Effector memory CD8-positive, alpha-beta T cell (primary cell): ENCODE data around the gene P2RX4.
A peak's percentile ranks its signal among the peaks of the same experiment; 100 is the strongest.
"Not testable (repeated sequence)": the region's sequence is repeated elsewhere in the genome, so short reads cannot be mapped to it uniquely, and the experiment has no call there.

Experiments used
- ATAC-seq: fragments of 150-1000 bp; cut with Tn5 transposase; replicated peaks from 2 replicates; pipeline ENCODE4 v1.10.0; 2021; ENCODE audit warnings: mild to moderate bottlenecking, moderate library complexity
- DNase-seq, 3 experiments: peaks; one replicate each; pipeline ENCODE4 v3.0.0; 2021
- H3K27ac Mint-ChIP-seq, 2 donors: one replicate each; pipeline ENCODE4 v1.8.0; 2022; ENCODE audit warnings: mild to moderate bottlenecking in 2 of 2, mixed read lengths in 2 of 2, moderate library complexity in 2 of 2
- H3K27me3 Mint-ChIP-seq, 2 donors: one replicate each; pipeline ENCODE4 v1.8.0; 2022; ENCODE audit warnings: mixed read lengths in 2 of 2
- H3K36me3 Mint-ChIP-seq: one replicate; pipeline ENCODE4 v1.8.0; 2022; ENCODE audit warnings: mild to moderate bottlenecking, moderate library complexity, mixed read lengths; ENCODE audit not compliant: insufficient read depth
- H3K4me1 Mint-ChIP-seq, 2 donors: one replicate each; pipeline ENCODE4 v1.8.0; 2022; ENCODE audit warnings: low read depth in 2 of 2, mixed read lengths in 2 of 2
- H3K4me3 Mint-ChIP-seq, 2 donors: one replicate each; pipeline ENCODE4 v1.8.0; 2022; ENCODE audit warnings: mild to moderate bottlenecking in 2 of 2, mixed read lengths in 2 of 2, moderate library complexity in 2 of 2
- H3K9me3 Mint-ChIP-seq, 2 donors: one replicate each; pipeline ENCODE4 v1.8.0; 2022; ENCODE audit warnings: mixed read lengths in 2 of 2

P2RX4 gene

GRCh38 chr12:121218588-121219352 is 8.8 kb downstream of the P2RX4 start:
- Mint-ChIP-seq H3K27ac (peak overlapping the region in 1 of 2 donors; percentile 24), H3K4me3 (no peak overlapping the region), H3K9me3 (no peaks in the 10 kb centered on the region), H3K4me1 (peaks cover 20 to 22% of the 10 kb centered on the region in 2 donors), H3K27me3 (no peaks in the 10 kb centered on the region), H3K36me3 (peaks cover 8% of the 10 kb centered on the region)
- ATAC-seq: no peak
- DNase-seq: no peak

GRCh38 chr12:121219353-121219986 is 9.5 kb downstream of the P2RX4 start:
- ATAC-seq (no peak), DNase-seq (no peak)
- H3K27ac Mint-ChIP-seq: peak overlapping the region in 1 of 2 donors; percentile 52
- no peaks in the 10 kb centered on the region for H3K9me3 Mint-ChIP-seq
- H3K4me1 Mint-ChIP-seq: peaks cover 20 to 24% of the 10 kb centered on the region in 2 donors
- H3K27me3 Mint-ChIP-seq: no peaks in the 10 kb centered on the region
- H3K36me3 Mint-ChIP-seq: peaks cover 8% of the 10 kb centered on the region
- no peak overlapping the region for H3K4me3 Mint-ChIP-seq

GRCh38 chr12:121222847-121223246 is 12.9 kb downstream of the P2RX4 start:
- Mint-ChIP-seq H3K4me1 (peaks cover 18 to 20% of the 10 kb centered on the region in 2 donors), H3K9me3 (no peaks in the 10 kb centered on the region), H3K27me3 (no peaks in the 10 kb centered on the region), H3K27ac (peak overlapping the region; percentile 26 to 73), H3K36me3 (peaks cover 7% of the 10 kb centered on the region), H3K4me3 (peak overlapping the region in 1 of 2 donors; percentile 56)
- ATAC-seq (peak; percentile 38), DNase-seq (no peak)

- H3K27ac Mint-ChIP-seq: peak overlapping the region; percentile 26 to 73
- DNase-seq: peak; percentile 17 to 34 (median 28)
- peak overlapping the region; percentile 56 to 61 for H3K4me3 Mint-ChIP-seq
- peaks cover 18 to 20% of the 10 kb centered on the region in 2 donors for H3K4me1 Mint-ChIP-seq
- ATAC-seq: peak; percentile 75
- H3K9me3 Mint-ChIP-seq: no peaks in the 10 kb centered on the region
- peaks cover 8% of the 10 kb centered on the region for H3K36me3 Mint-ChIP-seq
- no peaks in the 10 kb centered on the region for H3K27me3 Mint-ChIP-seq
Measured at GRCh38 chr12:121223292-121224285, 13.7 kb downstream of the P2RX4 start.

- DNase-seq: peak in 2 of 3 experiments; percentile 18 to 28
- no peaks in the 10 kb centered on the region for H3K9me3 Mint-ChIP-seq
- H3K36me3 Mint-ChIP-seq: peaks cover 11% of the 10 kb centered on the region
- peak overlapping the region; percentile 26 to 73 for H3K27ac Mint-ChIP-seq
- no peaks in the 10 kb centered on the region for H3K27me3 Mint-ChIP-seq
- peaks cover 18% of the 10 kb centered on the region in 2 donors for H3K4me1 Mint-ChIP-seq
- peak; percentile 62 for ATAC-seq
- H3K4me3 Mint-ChIP-seq: peak overlapping the region; percentile 31 to 63
Measured at GRCh38 chr12:121224591-121224990, 14.7 kb downstream of the P2RX4 start.

GRCh38 chr12:121226399-121226798 is 16.5 kb downstream of the P2RX4 start:
- Mint-ChIP-seq H3K36me3 (peaks cover 13% of the 10 kb centered on the region), H3K27me3 (no peaks in the 10 kb centered on the region), H3K27ac (peak overlapping the region in 1 of 2 donors; percentile 23), H3K4me3 (no peak overlapping the region), H3K9me3 (no peaks in the 10 kb centered on the region), H3K4me1 (peaks cover 18 to 19% of the 10 kb centered on the region in 2 donors)
- no peak for DNase-seq
- ATAC-seq: no peak

GRCh38 chr12:121226871-121227270 is 16.9 kb downstream of the P2RX4 start:
- Mint-ChIP-seq H3K4me1 (peaks cover 18 to 21% of the 10 kb centered on the region in 2 donors), H3K27ac (peak overlapping the region in 1 of 2 donors; percentile 23)
- not testable (repeated sequence) for H3K9me3 Mint-ChIP-seq

GRCh38 chr12:121227294-121227693 is 17.4 kb downstream of the P2RX4 start:
- H3K27ac Mint-ChIP-seq: no peak overlapping the region
- peaks cover 15% of the 10 kb centered on the region for H3K36me3 Mint-ChIP-seq
- DNase-seq: no peak

More at GRCh38 chr12:121226871-121227270, 16.9 kb downstream of the P2RX4 start:
- H3K36me3 Mint-ChIP-seq: peaks cover 16% of the 10 kb centered on the region
- H3K4me3 Mint-ChIP-seq, ATAC-seq, DNase-seq, H3K27me3 Mint-ChIP-seq: not testable (repeated sequence)

GRCh38 chr12:121228919-121229665 is 19.2 kb downstream of the P2RX4 start:
- peaks cover 29% of the 10 kb centered on the region for H3K36me3 Mint-ChIP-seq

More at GRCh38 chr12:121227294-121227693, 17.4 kb downstream of the P2RX4 start:
- Mint-ChIP-seq H3K27me3 (no peaks in the 10 kb centered on the region), H3K4me1 (peaks cover 18 to 20% of the 10 kb centered on the region in 2 donors), H3K9me3 (no peaks in the 10 kb centered on the region), H3K4me3 (no peak overlapping the region)
- ATAC-seq: no peak

GRCh38 chr12:121229826-121230537 is 20.1 kb downstream of the P2RX4 start:
- H3K4me1 Mint-ChIP-seq, H3K9me3 Mint-ChIP-seq, H3K27me3 Mint-ChIP-seq, H3K4me3 Mint-ChIP-seq, H3K27ac Mint-ChIP-seq: not testable (repeated sequence)
- H3K36me3 Mint-ChIP-seq: peaks cover 33% of the 10 kb centered on the region
- peak; percentile 75 for ATAC-seq
- peak; percentile 41 to 47 (median 42) for DNase-seq

More at GRCh38 chr12:121228919-121229665, 19.2 kb downstream of the P2RX4 start:
- Mint-ChIP-seq H3K9me3 (no peaks in the 10 kb centered on the region), H3K27ac (peak overlapping the region in 1 of 2 donors; percentile 12), H3K27me3 (no peaks in the 10 kb centered on the region), H3K4me3 (no peak overlapping the region), H3K4me1 (peaks cover 6 to 12% of the 10 kb centered on the region in 2 donors)
- ATAC-seq: no peak
- DNase-seq: no peak

GRCh38 chr12:121230538-121230907 is 20.6 kb downstream of the P2RX4 start:
- Mint-ChIP-seq H3K4me3 (no peak overlapping the region), H3K36me3 (peaks cover 33% of the 10 kb centered on the region), H3K27me3 (no peaks in the 10 kb centered on the region), H3K9me3 (no peaks in the 10 kb centered on the region), H3K4me1 (peaks cover 0 to 8% of the 10 kb centered on the region in 2 donors), H3K27ac (no peak overlapping the region)
- DNase-seq: no peak
- no peak for ATAC-seq

- H3K27ac Mint-ChIP-seq: no peak overlapping the region
Measured at GRCh38 chr12:121232163-121232562, 22.2 kb downstream of the P2RX4 start.

More at GRCh38 chr12:121232163-121232562, 22.2 kb downstream of the P2RX4 start:
- Mint-ChIP-seq H3K4me1 (peaks cover 0 to 3% of the 10 kb centered on the region in 2 donors), H3K9me3 (no peaks in the 10 kb centered on the region), H3K36me3 (peaks cover 33% of the 10 kb centered on the region), H3K27me3 (no peaks in the 10 kb centered on the region), H3K4me3 (no peak overlapping the region)
- ATAC-seq (no peak), DNase-seq (no peak)
